Transverse colon (tissue), 4 donors: Measurements from ENCODE around the gene PPIG. TPM values are rescaled to one million over a fixed set of nuclear protein-coding genes. Genes with fewer than 3 reads are reported as not detected.
"Not testable (repeated sequence)": the region's sequence is repeated elsewhere in the genome, so short reads cannot be mapped to it uniquely, and the experiment has no call there.

ENCODE experiments used
- DNase-seq: peaks from one replicate; pipeline ENCODE4 v3.0.0-alpha.2; 2019
- H3K27ac ChIP-seq, 4 donors: fragments of 200-600 bp; sonication (generic); 2 replicates each; pipeline ENCODE4 v1.5.1; 2016 to 2018; ENCODE audit warnings: inconsistent platforms in 4 of 4
- H3K27me3 ChIP-seq: fragments of 200-600 bp; sonication (generic); 2 replicates; pipeline ENCODE4 v1.5.1; 2017; ENCODE audit warnings: inconsistent platforms
- H3K36me3 ChIP-seq, 4 donors: fragments of 200-600 bp; sonication (generic); 2 replicates each; pipeline ENCODE4 v1.5.1; 2017 to 2019; ENCODE audit warnings: inconsistent platforms in 4 of 4
- H3K4me1 ChIP-seq, 4 donors: fragments of 200-600 bp; sonication (generic); 2 replicates each; pipeline ENCODE4 v1.5.1; 2017 to 2020; ENCODE audit warnings: inconsistent platforms in 4 of 4
- H3K4me3 ChIP-seq, 4 donors: fragments of 200-600 bp; sonication (generic); 1 replicate in 1 of 4; 2 replicates in 3 of 4; pipeline versions ENCODE4 v1.5.1 to v1.6.1; 2017 to 2019; ENCODE audit warnings: inconsistent platforms in 4 of 4
- H3K9me3 ChIP-seq, 2 donors: fragments of 200-600 bp; sonication (generic); 2 replicates each; pipeline ENCODE4 v1.5.1; 2017 to 2019; ENCODE audit warnings: inconsistent platforms in 2 of 2
- CTCF ChIP-seq, 5 experiments: fragments of 200-600 bp in 3 of 5; fragments of 450-650 bp in 2 of 5; sonication (generic) in 3 of 5; IDR thresholded peaks; 1 replicate in 2 of 5; 2 replicates in 3 of 5; pipeline ENCODE4 v1.5.1; 2016 to 2017; ENCODE audit warnings: antibody characterized with exemption in 5 of 5, inconsistent platforms in 3 of 5, mild to moderate bottlenecking in 2 of 5, moderate library complexity in 1 of 5
- EP300 ChIP-seq: sonication (generic); formaldehyde crosslinking; IDR thresholded peaks from one replicate; pipeline ENCODE4 v1.6.1; 2017; ENCODE audit warnings: antibody characterized with exemption, low read depth
- POLR2A ChIP-seq: fragments of 450-650 bp; IDR thresholded peaks from one replicate; pipeline ENCODE4 v1.6.1; 2016; ENCODE audit warnings: antibody characterized with exemption, mild to moderate bottlenecking, moderate library complexity
- POLR2AphosphoS5 ChIP-seq, 3 donors: sonication (generic); formaldehyde crosslinking; IDR thresholded peaks; one replicate each; pipeline ENCODE4 v1.6.1; 2016; ENCODE audit warnings: antibody characterized with exemption in 3 of 3
- WGBS, 2 donors: methylation state at CpG; one replicate each; pipeline ENCODE4 v1.1.5; 2018; ENCODE audit warnings: low coverage in 1 of 2; 5-methylcytosine and 5-hydroxymethylcytosine counted together
- in situ Hi-C, 4 donors: fragments of 200-750 bp; cut with MboI; loops; one replicate each; pipeline versions ENCODE4 v1.15.0 to v1.15.1; 2017; ENCODE audit warnings: low sequenced_read_pairs in 3 of 4, low pct_ligation_motif_present in 1 of 4, low pct_unique_long_range_greater_than_20kb in 1 of 4
- intact Hi-C: fragments of 100-400 bp; cut with DNase I; formaldehyde crosslinking; loops from one replicate; pipeline ENCODE4 v1.15.1; 2023; ENCODE audit warnings: low total_unique reads
- total RNA-seq, 4 donors: library from RNA; depleted of rRNA; stranded (reverse); fragments of >200 nt; gene quantifications; one replicate each; pipeline ENCODE4 v1.1.0, GENCODE V29; 2016

PPIG gene
- total RNA-seq, 4 donors from 2014 or later: 25.9 to 55.7 (median 44.4) TPM

- Histone ChIP-seq H3K27me3 (no peaks in the 10 kb centered on the region), H3K4me3 (no peak overlapping the region), H3K4me1 (peaks cover 0 to 5% (median 0%) of the 10 kb centered on the region in 4 donors), H3K27ac (no peak overlapping the region), H3K9me3 (no peaks in the 10 kb centered on the region), H3K36me3 (peaks cover 0 to 4% (median 2%) of the 10 kb centered on the region in 4 donors)
- intact Hi-C loops: no loop called here
- DNase-seq: no peak
- TF ChIP-seq POLR2AphosphoS5 (IDR thresholded peaks at IDR 0.05): no peak
- TF ChIP-seq CTCF (IDR thresholded peaks at IDR 0.05): no peak
- no peak for TF ChIP-seq EP300
- no peak for TF ChIP-seq POLR2A
- in situ Hi-C loops: no loop called here
Observed at GRCh38 chr2:169599568-169599967, 15.4 kb downstream of the PPIG start.

- no peak for TF ChIP-seq EP300
- no peak for TF ChIP-seq POLR2A
- no peak for TF ChIP-seq CTCF (IDR thresholded peaks at IDR 0.05)
- no peak for TF ChIP-seq POLR2AphosphoS5 (IDR thresholded peaks at IDR 0.05)
Observed at GRCh38 chr2:169609264-169609663, 25.1 kb downstream of the PPIG start.

GRCh38 chr2:169613876-169614275, 29.7 kb downstream of the PPIG start:
- DNase-seq: no peak

More at GRCh38 chr2:169609264-169609663, 25.1 kb downstream of the PPIG start:
- WGBS, 2 donors: 74 to 95% methylated on average over 2 of the region's 2 CpGs
- Histone ChIP-seq H3K27ac (no peak overlapping the region), H3K27me3 (no peaks in the 10 kb centered on the region), H3K4me3 (no peak overlapping the region), H3K9me3 (no peaks in the 10 kb centered on the region), H3K4me1 (no peaks in the 10 kb centered on the region), H3K36me3 (peaks cover 0 to 96% (median 43%) of the 10 kb centered on the region in 4 donors)
- intact Hi-C loops: no loop called here
- DNase-seq: no peak
- in situ Hi-C loops: no loop called here

GRCh38 chr2:169615982-169616381, 31.8 kb downstream of the PPIG start:
- in situ Hi-C loops, H3K4me3 ChIP-seq, H3K9me3 ChIP-seq, DNase-seq, H3K4me1 ChIP-seq, H3K27me3 ChIP-seq, intact Hi-C loops, H3K27ac ChIP-seq: not testable (repeated sequence)
- WGBS, 2 donors: 100% methylated on average over 1 of the region's 1 CpG
- peaks cover 0 to 76% (median 30%) of the 10 kb centered on the region in 4 donors for H3K36me3 ChIP-seq

More at GRCh38 chr2:169613876-169614275, 29.7 kb downstream of the PPIG start:
- H3K4me1 ChIP-seq: no peaks in the 10 kb centered on the region
- no peaks in the 10 kb centered on the region for H3K9me3 ChIP-seq
- in situ Hi-C loops (no loop called here), intact Hi-C loops (no loop called here)
- no peak overlapping the region for H3K27ac ChIP-seq
- no peaks in the 10 kb centered on the region for H3K27me3 ChIP-seq
- no peak overlapping the region for H3K4me3 ChIP-seq
- H3K36me3 ChIP-seq: peaks cover 0 to 84% (median 33%) of the 10 kb centered on the region in 4 donors
- 80 to 85% methylated on average over 2 of the region's 2 CpGs for WGBS, 2 donors
- TF ChIP-seq EP300 (no peak), POLR2AphosphoS5 (IDR thresholded peaks at IDR 0.05) (no peak), POLR2A (no peak), CTCF (IDR thresholded peaks at IDR 0.05) (no peak)

GRCh38 chr2:169619946-169620345, 35.8 kb downstream of the PPIG start:
- no peak overlapping the region for H3K27ac ChIP-seq
- 54 to 57% methylated on average over 3 of the region's 3 CpGs for WGBS, 2 donors
- peaks cover 0 to 52% (median 18%) of the 10 kb centered on the region in 4 donors for H3K36me3 ChIP-seq
- DNase-seq: no peak
- H3K9me3 ChIP-seq: no peaks in the 10 kb centered on the region
- no peaks in the 10 kb centered on the region for H3K27me3 ChIP-seq
- no peak for TF ChIP-seq CTCF (IDR thresholded peaks at IDR 0.05)
- no peak for TF ChIP-seq EP300
- no peak for TF ChIP-seq POLR2AphosphoS5 (IDR thresholded peaks at IDR 0.05)
- no peak for TF ChIP-seq POLR2A
- no peaks in the 10 kb centered on the region for H3K4me1 ChIP-seq
- no peak overlapping the region for H3K4me3 ChIP-seq
- intact Hi-C loops: no loop called here
- in situ Hi-C loops: no loop called here
